Neuronal stem cell (in vitro differentiated cells): ENCODE results near the gene KATNB1.

Source experiments
- DNase-seq: peaks from one replicate; pipeline ENCODE4 v3.0.0-alpha.2; 2013; ENCODE audit warnings: low spot score
- H2AFZ ChIP-seq: one replicate; pipeline ENCODE4 v1.6.1; 2013; ENCODE audit warnings: mild to moderate bottlenecking, low read length, inconsistent platforms
- H2AK5ac ChIP-seq: 2 replicates; pipeline ENCODE4 v1.6.1; 2013; ENCODE audit warnings: low read depth, mild to moderate bottlenecking, inconsistent platforms, low read length, moderate library complexity, mixed read lengths
- H2BK120ac ChIP-seq: 2 replicates; pipeline ENCODE4 v1.6.1; 2013; ENCODE audit warnings: low read depth, mild to moderate bottlenecking, inconsistent platforms, low read length, moderate library complexity, mixed read lengths
- H2BK12ac ChIP-seq: one replicate; pipeline ENCODE4 v1.6.1; 2013; ENCODE audit warnings: low read length, inconsistent platforms
- H2BK15ac ChIP-seq: 2 replicates; pipeline ENCODE4 v1.6.1; 2013; ENCODE audit warnings: mild to moderate bottlenecking, low read length, inconsistent platforms, mixed read lengths
- H2BK5ac ChIP-seq: one replicate; pipeline ENCODE4 v1.6.1; 2013; ENCODE audit warnings: inconsistent platforms, mild to moderate bottlenecking, low read length, moderate library complexity
- H3K14ac ChIP-seq: one replicate; pipeline ENCODE4 v1.6.1; 2013; ENCODE audit warnings: low read length, inconsistent platforms
- H3K18ac ChIP-seq: 2 replicates; pipeline ENCODE4 v1.6.1; 2013; ENCODE audit warnings: low read length, inconsistent platforms
- H3K23ac ChIP-seq: 2 replicates; pipeline ENCODE4 v1.6.1; 2013; ENCODE audit warnings: low read depth, mild to moderate bottlenecking, mixed read lengths, low read length, inconsistent platforms; ENCODE audit not compliant: poor library complexity
- H3K27ac ChIP-seq: replicated peaks from 3 replicates; pipeline ENCODE4 v1.5.1; 2013; ENCODE audit warnings: low read length, inconsistent platforms
- H3K27me3 ChIP-seq, 3 experiments: 2 replicates each; pipeline ENCODE4 v1.6.1; 2013; ENCODE audit warnings: low read length in 3 of 3, mild to moderate bottlenecking in 2 of 3, inconsistent platforms in 1 of 3, low read depth in 1 of 3, mixed read lengths in 1 of 3, moderate library complexity in 1 of 3; ENCODE audit not compliant: control insufficient read depth in 3 of 3, insufficient read depth in 3 of 3
- H3K36me3 ChIP-seq, 2 donors: replicated peaks in 1 of 2; 2 replicates each; pipeline ENCODE4 v1.6.1; 2013; ENCODE audit warnings: low read length in 2 of 2; ENCODE audit not compliant: control insufficient read depth in 2 of 2, insufficient read depth in 2 of 2
- H3K4ac ChIP-seq: 2 replicates; pipeline ENCODE4 v1.6.1; 2013; ENCODE audit warnings: inconsistent platforms, mild to moderate bottlenecking, low read length, moderate library complexity
- H3K4me1 ChIP-seq, 2 donors: 1 replicate in 1 of 2; 2 replicates in 1 of 2; pipeline ENCODE4 v1.6.1; 2013; ENCODE audit warnings: low read length in 2 of 2, low read depth in 1 of 2; ENCODE audit not compliant: control insufficient read depth in 2 of 2, insufficient read depth in 1 of 2
- H3K4me2 ChIP-seq: one replicate; pipeline ENCODE4 v1.6.1; 2013; ENCODE audit warnings: mild to moderate bottlenecking, low read length, inconsistent platforms; ENCODE audit not compliant: insufficient read depth, poor library complexity, severe bottlenecking
- H3K4me3 ChIP-seq, 2 donors: 2 replicates each; pipeline ENCODE4 v1.5.1; 2013; ENCODE audit warnings: low read length in 2 of 2, mild to moderate bottlenecking in 2 of 2, inconsistent platforms in 1 of 2, moderate library complexity in 1 of 2
- H3K79me1 ChIP-seq: one replicate; pipeline ENCODE4 v1.6.1; 2013; ENCODE audit warnings: low read depth, mild to moderate bottlenecking, inconsistent platforms, low read length, moderate library complexity
- H3K9ac ChIP-seq: one replicate; pipeline ENCODE4 v1.6.1; 2013; ENCODE audit warnings: mild to moderate bottlenecking, low read depth, low read length, inconsistent platforms; ENCODE audit not compliant: poor library complexity
- H3K9me3 ChIP-seq, 2 donors: replicated peaks in 1 of 2; 2 replicates each; pipeline versions ENCODE3 to v1.6.1; 2013; ENCODE audit warnings: low read length in 2 of 2, mild to moderate bottlenecking in 2 of 2, inconsistent platforms in 1 of 2, low read depth in 1 of 2, mixed read lengths in 1 of 2, moderate library complexity in 1 of 2; ENCODE audit not compliant: control insufficient read depth in 2 of 2, insufficient read depth in 1 of 2
- H4K8ac ChIP-seq: one replicate; pipeline ENCODE4 v1.6.1; 2013; ENCODE audit warnings: low read depth, mild to moderate bottlenecking, inconsistent platforms, low read length, moderate library complexity
- H4K91ac ChIP-seq: one replicate; pipeline ENCODE4 v1.6.1; 2013; ENCODE audit warnings: low read length, low read depth, mild to moderate bottlenecking, inconsistent platforms; ENCODE audit not compliant: poor library complexity
- WGBS, 2 donors: extraction: QIAGEN DNeasy Blood & Tissue Kit; methylation state at CpG; one replicate each; pipeline ENCODE4 v1.1.7; 2013; ENCODE audit warnings: missing lambda C conversion rate in 2 of 2, mixed read lengths in 1 of 2; ENCODE audit not compliant: insufficient read length in 2 of 2, insufficient replicate concordance in 1 of 2; ENCODE audit errors: extremely low coverage in 2 of 2; 5-methylcytosine and 5-hydroxymethylcytosine counted together

Gene KATNB1

GRCh38 chr16:57725554-57725953, 10.0 kb upstream of the KATNB1 start:
- H3K4me1 ChIP-seq, result peaks cover 0 to 3% of the 10 kb centered on the region in 2 donors
- WGBS, 2 donors, result no CpG with 5 or more reads among the region's 5 CpGs
- H2BK5ac ChIP-seq, result no peak overlapping the region
- H3K79me1 ChIP-seq, result no peaks in the 10 kb centered on the region
- no peak for DNase-seq
- H3K9ac ChIP-seq, result no peak overlapping the region
- H3K36me3 ChIP-seq, result no peaks in the 10 kb centered on the region
- H3K4me3 ChIP-seq, result no peak overlapping the region
- H3K14ac ChIP-seq, result no peak overlapping the region
- H2BK12ac ChIP-seq, result no peak overlapping the region
- peaks cover 0 to 2% of the 10 kb centered on the region in 2 donors for H3K9me3 ChIP-seq
- H2BK120ac ChIP-seq, result no peak overlapping the region
- no peak overlapping the region for H3K4me2 ChIP-seq
- peak overlapping the region; percentile 3 for H3K23ac ChIP-seq
- no peak overlapping the region for H4K91ac ChIP-seq
- no peak overlapping the region for H3K4ac ChIP-seq
- H2AFZ ChIP-seq, result no peak overlapping the region
- H4K8ac ChIP-seq, result no peak overlapping the region
- no peak overlapping the region for H3K27ac ChIP-seq
- H2AK5ac ChIP-seq, result no peak overlapping the region
- H3K18ac ChIP-seq, result no peak overlapping the region
- H2BK15ac ChIP-seq, result no peak overlapping the region
- H3K27me3 ChIP-seq, result no peaks in the 10 kb centered on the region

GRCh38 chr16:57725976-57726375, 9.6 kb upstream of the KATNB1 start:
- Histone ChIP-seq H3K79me1 (no peaks in the 10 kb centered on the region), H3K27me3 (no peaks in the 10 kb centered on the region), H2BK5ac (no peak overlapping the region), H3K18ac (peak overlapping the region; percentile 31), H3K9ac (no peak overlapping the region), H3K4me2 (no peak overlapping the region), H3K4me1 (peaks cover 0 to 3% of the 10 kb centered on the region in 2 donors), H4K8ac (no peak overlapping the region), H2BK120ac (no peak overlapping the region), H3K27ac (no peak overlapping the region), H4K91ac (no peak overlapping the region), H3K36me3 (no peaks in the 10 kb centered on the region), H3K23ac (peak overlapping the region; percentile 3), H3K14ac (no peak overlapping the region), H2AFZ (no peak overlapping the region), H2BK15ac (no peak overlapping the region), H3K9me3 (peaks cover 0 to 2% of the 10 kb centered on the region in 2 donors), H2BK12ac (peak overlapping the region; percentile 76), H3K4ac (no peak overlapping the region), H3K4me3 (no peak overlapping the region), H2AK5ac (no peak overlapping the region)
- no CpG with 5 or more reads among the region's 30 CpGs for WGBS, 2 donors
- DNase-seq, result no peak

GRCh38 chr16:57726433-57726947, 9.1 kb upstream of the KATNB1 start:
- no peak overlapping the region for H2BK15ac ChIP-seq
- H3K18ac ChIP-seq, result no peak overlapping the region
- no peak overlapping the region for H2BK12ac ChIP-seq
- H3K4me3 ChIP-seq, result no peak overlapping the region
- no peak overlapping the region for H3K14ac ChIP-seq
- no peak overlapping the region for H4K8ac ChIP-seq
- no peak overlapping the region for H3K9ac ChIP-seq
- peaks cover 0 to 3% of the 10 kb centered on the region in 2 donors for H3K4me1 ChIP-seq
- H2AFZ ChIP-seq, result no peak overlapping the region
- H2BK5ac ChIP-seq, result no peak overlapping the region
- H3K4me2 ChIP-seq, result no peak overlapping the region
- H3K23ac ChIP-seq, result no peak overlapping the region
- H3K79me1 ChIP-seq, result no peaks in the 10 kb centered on the region
- no peak overlapping the region for H2AK5ac ChIP-seq
- no peak overlapping the region for H3K4ac ChIP-seq
- H3K9me3 ChIP-seq, result peaks cover 0 to 2% of the 10 kb centered on the region in 2 donors
- no peaks in the 10 kb centered on the region for H3K27me3 ChIP-seq
- H3K27ac ChIP-seq, result no peak overlapping the region
- no peaks in the 10 kb centered on the region for H3K36me3 ChIP-seq
- no peak for DNase-seq
- no peak overlapping the region for H2BK120ac ChIP-seq
- WGBS, 2 donors, result no CpG with 5 or more reads among the region's 7 CpGs
- no peak overlapping the region for H4K91ac ChIP-seq

- no peaks in the 10 kb centered on the region for H3K79me1 ChIP-seq
- no peak overlapping the region for H4K91ac ChIP-seq
- H3K4ac ChIP-seq, result no peak overlapping the region
- no peak overlapping the region for H3K4me2 ChIP-seq
- no peak overlapping the region for H2BK120ac ChIP-seq
- H2AK5ac ChIP-seq, result peak overlapping the region; percentile 30
- no peak overlapping the region for H3K4me3 ChIP-seq
- H3K27ac ChIP-seq, result no peak overlapping the region
- H3K36me3 ChIP-seq, result no peaks in the 10 kb centered on the region
- no peak overlapping the region for H2BK12ac ChIP-seq
- no peak overlapping the region for H2BK5ac ChIP-seq
- H3K23ac ChIP-seq, result no peak overlapping the region
- H3K14ac ChIP-seq, result no peak overlapping the region
- no peak overlapping the region for H2AFZ ChIP-seq
- no peak overlapping the region for H3K18ac ChIP-seq
- no peak overlapping the region for H2BK15ac ChIP-seq
- H3K9me3 ChIP-seq, result peaks cover 0 to 2% of the 10 kb centered on the region in 2 donors
- H4K8ac ChIP-seq, result no peak overlapping the region
- H3K9ac ChIP-seq, result peak overlapping the region; percentile 22
- H3K4me1 ChIP-seq, result peaks cover 0 to under 1% of the 10 kb centered on the region in 2 donors
- WGBS, 2 donors, result no CpG with 5 or more reads among the region's 4 CpGs
- no peaks in the 10 kb centered on the region for H3K27me3 ChIP-seq
- DNase-seq, result no peak
Observed at GRCh38 chr16:57727610-57728009, 8.0 kb upstream of the KATNB1 start.
